Measurements from ENCODE around the gene MYO5C.

GRCh38 chr15:52334491-52335160 is 39.0 kb upstream of the MYO5C start:
- no peak for TF ChIP-seq RB1 (IDR thresholded peaks at IDR 0.05; ENCODE audit: borderline replicate concordance)
- no peak for TF ChIP-seq NFYB (IDR thresholded peaks at IDR 0.05; ENCODE audit: insufficient read depth, low read depth, low read length)
- TF ChIP-seq JUND (IDR thresholded peaks at IDR 0.05; ENCODE audit: low read depth, low read length): no peak
- no peak for TF ChIP-seq CREM (IDR thresholded peaks at IDR 0.05; ENCODE audit: low read depth)
- no peak for TF ChIP-seq POLR2AphosphoS5 (IDR thresholded peaks at IDR 0.05; ENCODE audit: low read length)
- TF ChIP-seq ZNF592 (IDR thresholded peaks at IDR 0.05): no peak
- no peak for TF ChIP-seq CBX5 (IDR thresholded peaks at IDR 0.05; ENCODE audit: low read depth)
- TF ChIP-seq CREB1 (IDR thresholded peaks at IDR 0.05; ENCODE audit: low read depth): no peak
- TF ChIP-seq SUZ12 (IDR thresholded peaks at IDR 0.05; ENCODE audit: unreplicated experiment): no peak
- no peak for TF ChIP-seq CTCF (IDR thresholded peaks at IDR 0.05 in 2 of 3, conservative IDR thresholded peaks at IDR 0.05 in 1 of 3; ENCODE audit: control insufficient read depth in 2 of 3, extremely low read depth in 1 of 3, insufficient read depth in 1 of 3, low read depth in 3 of 3, low read length in 3 of 3)
- no peak for TF ChIP-seq POLR2A (IDR thresholded peaks at IDR 0.05; ENCODE audit: low read depth, low read length)

All from GM12878 (cell line).